ENCODE measurements around the gene VASH2. TPM values are rescaled to one million over a fixed set of nuclear protein-coding genes. Genes with fewer than 3 reads are reported as not detected.

VASH2 gene
- polyA plus RNA-seq, 4 donors = 0.27 to 3.6 (median 0.30) TPM; not detected in 1

DNA sequence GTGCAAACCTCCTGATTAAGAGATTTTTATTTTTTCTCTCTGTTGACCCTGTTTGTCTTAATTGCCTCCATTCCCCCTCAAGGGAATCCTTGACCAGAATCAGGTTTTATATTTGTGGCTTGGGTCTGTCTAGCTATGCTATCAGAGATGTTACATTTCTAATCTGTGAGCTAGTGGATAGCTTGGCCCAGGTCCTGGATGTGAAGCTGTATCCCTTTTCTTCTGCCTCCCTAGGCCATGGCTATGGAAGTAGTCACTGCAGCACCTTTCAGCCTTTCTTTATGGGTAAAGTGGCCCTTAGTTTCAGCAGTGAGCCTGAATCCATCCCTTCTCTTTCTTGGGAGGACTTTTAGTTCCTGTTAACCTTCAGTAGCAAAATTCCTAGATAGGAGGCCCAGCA, 82.3 kb downstream of the VASH2 start:
- FAIRE-seq = no peak
- no peak for DNase-seq
- no peak overlapping the region for H3K4me3 ChIP-seq (ENCODE audit: low read depth in 1 of 3, low read length in 3 of 3)
- no peaks in the 10 kb centered on the region for H3K9me3 ChIP-seq (ENCODE audit: control insufficient read depth in 2 of 2, insufficient read depth in 1 of 2, low read depth in 1 of 2, low read length in 1 of 2)
- H3K36me3 ChIP-seq (ENCODE audit: control insufficient read depth in 3 of 3, insufficient read depth in 2 of 3, low read depth in 1 of 3, low read length in 3 of 3) = no peaks in the 10 kb centered on the region
- no peaks in the 10 kb centered on the region for H3K4me1 ChIP-seq (ENCODE audit: control insufficient read depth in 3 of 3, insufficient read depth in 2 of 3, low read depth in 1 of 3, low read length in 2 of 3)
- H3K27ac ChIP-seq (ENCODE audit: low read depth in 1 of 3, low read length in 2 of 3) = no peak overlapping the region
- H3K27me3 ChIP-seq (ENCODE audit: control insufficient read depth in 3 of 3, insufficient read depth in 3 of 3, low read length in 3 of 3) = peaks cover 0 to 8% (median 2%) of the 10 kb centered on the region in 3 donors

DNA sequence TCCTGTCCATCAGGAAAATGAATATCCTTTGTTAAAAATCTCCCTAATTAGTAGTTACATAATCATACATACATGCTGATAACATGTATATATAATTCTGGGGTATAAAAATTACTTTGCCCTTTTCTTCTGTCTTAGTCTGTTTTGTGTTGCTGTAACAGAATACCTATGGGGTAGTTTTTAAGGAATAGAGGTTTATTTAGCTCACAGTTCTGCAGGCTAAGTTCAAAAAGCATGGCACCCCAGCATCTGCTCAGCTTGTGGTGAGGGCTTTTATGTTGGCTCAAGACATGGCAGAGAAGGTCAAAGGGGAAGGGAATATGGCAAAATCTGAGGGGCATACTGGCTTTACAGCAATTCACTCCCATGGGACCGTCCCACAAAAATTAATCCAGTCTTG, 84.4 kb downstream of the VASH2 start:
- 95 to 100% (median 98%) methylated on average over 1 of the region's 1 CpG for WGBS, 3 donors
- Histone ChIP-seq H3K4me1 (ENCODE audit: control insufficient read depth in 3 of 3, insufficient read depth in 2 of 3, low read depth in 1 of 3, low read length in 2 of 3) (no peaks in the 10 kb centered on the region), H3K27me3 (ENCODE audit: control insufficient read depth in 3 of 3, insufficient read depth in 3 of 3, low read length in 3 of 3) (peaks cover 0 to 8% (median 2%) of the 10 kb centered on the region in 3 donors), H3K27ac (ENCODE audit: low read depth in 1 of 3, low read length in 2 of 3) (no peak overlapping the region), H3K36me3 (ENCODE audit: control insufficient read depth in 3 of 3, insufficient read depth in 2 of 3, low read depth in 1 of 3, low read length in 3 of 3) (no peaks in the 10 kb centered on the region), H3K9me3 (ENCODE audit: control insufficient read depth in 2 of 2, insufficient read depth in 1 of 2, low read depth in 1 of 2, low read length in 1 of 2) (no peaks in the 10 kb centered on the region), H3K4me3 (ENCODE audit: low read depth in 1 of 3, low read length in 3 of 3) (no peak overlapping the region)
- DNase-seq (no peak), FAIRE-seq (no peak)

DNA sequence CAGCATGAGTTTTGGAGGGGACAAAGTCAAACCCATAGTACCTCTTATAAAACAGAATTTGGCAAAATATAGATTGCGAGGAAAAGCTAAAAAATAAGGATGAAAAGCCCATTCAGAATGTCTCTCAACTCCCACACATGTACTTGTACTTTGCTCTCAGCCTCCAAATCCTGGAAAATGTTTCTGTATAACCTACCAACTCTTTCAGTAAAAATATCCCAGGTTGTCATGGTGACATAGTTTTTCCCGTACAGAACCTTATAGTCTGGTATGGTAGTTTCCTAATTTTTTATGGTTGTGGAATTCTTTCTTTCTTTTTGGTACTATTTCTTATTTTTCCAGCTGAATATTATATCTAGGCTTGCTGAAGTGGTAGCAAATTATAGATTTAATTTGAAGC, 85.2 kb downstream of the VASH2 start:
- no peaks in the 10 kb centered on the region for H3K9me3 ChIP-seq (ENCODE audit: control insufficient read depth in 2 of 2, insufficient read depth in 1 of 2, low read depth in 1 of 2, low read length in 1 of 2)
- DNase-seq (no peak), FAIRE-seq (no peak)
- H3K4me3 ChIP-seq (ENCODE audit: low read depth in 1 of 3, low read length in 3 of 3) = no peak overlapping the region
- 76 to 84% (median 81%) methylated on average over 2 of the region's 2 CpGs for WGBS, 3 donors
- peaks cover 0 to 8% (median 2%) of the 10 kb centered on the region in 3 donors for H3K27me3 ChIP-seq (ENCODE audit: control insufficient read depth in 3 of 3, insufficient read depth in 3 of 3, low read length in 3 of 3)
- no peak overlapping the region for H3K27ac ChIP-seq (ENCODE audit: low read depth in 1 of 3, low read length in 2 of 3)
- no peaks in the 10 kb centered on the region for H3K36me3 ChIP-seq (ENCODE audit: control insufficient read depth in 3 of 3, insufficient read depth in 2 of 3, low read depth in 1 of 3, low read length in 3 of 3)
- H3K4me1 ChIP-seq (ENCODE audit: control insufficient read depth in 3 of 3, insufficient read depth in 2 of 3, low read depth in 1 of 3, low read length in 2 of 3) = no peaks in the 10 kb centered on the region

Other genes starting within 250 kb of the VASH2 start
- gene NSL1, start 158.8 kb upstream of the VASH2 start, polyA plus RNA-seq = 10 to 100 TPM; 20.6 to 33.3 (median 22.6) TPM
- 1 to 10 TPM; 5.6 to 9.9 (median 7.7) TPM for gene TATDN3, start 158.6 kb upstream of the VASH2 start, polyA plus RNA-seq
- under 1 TPM in 1 of 4 donors, not detected in 3; 0.19 TPM for gene SPATA45, start 102.9 kb upstream of the VASH2 start, polyA plus RNA-seq
- gene FLVCR1, start 92.3 kb upstream of the VASH2 start, polyA plus RNA-seq = 10 to 100 TPM in 3 of 4 donors, 1 to 10 TPM in 1; 4.4 to 30.1 (median 14.1) TPM
- 10 to 100 TPM in 2 of 4 donors, 1 to 10 TPM in 2; 5.7 to 32.2 (median 9.9) TPM for gene ANGEL2, start 65.3 kb downstream of the VASH2 start, polyA plus RNA-seq
- 10 to 100 TPM in 1 of 4 donors, 1 to 10 TPM in 3; 5.7 to 11.1 (median 5.8) TPM for gene RPS6KC1, start 100.7 kb downstream of the VASH2 start, polyA plus RNA-seq

Measured in small intestine (tissue), 7 donors.